ENCODE measurements around the gene SMCP.
A peak's percentile ranks its signal among the peaks of the same experiment; 100 is the strongest.

SMCP gene

GRCh38 chr1:152878042-152878441, at the start of gene SMCP:
Gene SMCP, plus strand, starts transcription at chr1:152878322. Its CDS starts 6,101 bp downstream, at chr1:152884423.
- peak in 1 of 3 experiments; percentile 24 for DNase-seq

DNA sequence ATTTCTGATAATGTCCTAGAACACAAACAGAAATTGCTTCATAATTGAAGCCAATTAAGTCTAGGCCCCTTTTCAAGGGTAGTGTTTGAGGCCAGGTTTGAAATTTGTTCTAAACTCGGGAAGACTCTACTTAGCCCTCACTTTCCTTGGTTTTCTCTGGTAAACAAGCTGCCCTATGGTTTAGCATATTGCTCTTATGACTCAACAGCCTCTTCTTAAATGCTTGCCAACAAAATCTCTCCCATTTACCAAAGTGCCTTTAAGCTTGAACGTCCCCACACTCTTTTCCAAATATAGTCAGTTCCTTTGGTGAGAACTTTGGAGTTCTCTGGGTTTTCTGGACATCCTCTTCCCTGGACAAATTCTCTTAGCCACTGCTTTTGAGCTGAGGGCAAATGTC, 41.3 kb upstream of the SMCP start:
- DNase-seq: no peak

DNA sequence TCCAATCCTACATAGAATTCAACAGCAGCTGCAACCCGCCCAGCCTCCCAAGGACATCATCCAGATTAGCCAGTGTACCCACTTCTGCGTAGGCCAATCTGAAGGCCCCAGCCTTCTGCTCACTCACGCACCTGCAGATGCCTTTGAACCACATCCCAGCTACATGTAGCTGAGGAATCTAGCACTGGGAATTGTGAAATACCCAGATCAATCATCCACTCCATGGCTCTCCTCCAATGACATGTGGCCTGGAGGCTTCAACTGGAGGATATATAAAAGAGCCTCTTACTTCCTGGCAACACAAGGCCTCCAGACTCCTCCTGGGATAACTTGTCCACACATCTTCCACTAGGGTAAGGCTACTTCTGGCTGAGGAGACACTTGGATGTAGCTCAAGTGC, 35.6 kb upstream of the SMCP start, which contains the start of gene LCE6A:
LCE6A (plus strand) TSS at position 301 of the 400 bp plus-strand sequence. CDS start 665 bp downstream, outside the sequence.
- DNase-seq: no peak

- no peak for DNase-seq
These were observed 22.5 kb upstream of the SMCP start for GRCh38 chr1:152855661-152856060.

- no peak for DNase-seq
These were observed 20.1 kb upstream of the SMCP start for GRCh38 chr1:152858062-152858461.

DNA sequence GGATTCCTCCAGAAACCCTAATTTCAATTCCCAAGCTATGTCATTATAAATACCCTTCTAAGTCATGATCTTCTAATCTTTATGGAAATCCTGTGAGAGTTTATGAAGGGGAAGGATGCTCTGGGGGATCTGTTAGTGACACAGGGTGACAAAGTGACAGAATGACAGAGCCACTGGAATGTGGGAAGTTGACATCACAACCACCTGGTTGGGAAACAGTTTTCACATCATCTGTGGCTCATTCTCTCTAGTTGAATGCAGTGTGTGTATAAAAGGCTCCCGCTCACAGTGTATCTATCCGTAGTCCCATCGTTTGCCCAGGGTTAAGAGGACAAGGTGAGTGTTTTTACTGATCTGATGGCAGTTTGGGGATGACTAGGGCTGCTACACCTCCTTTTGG, 18.4 kb upstream of the SMCP start, which contains the start of gene LCE7A:
LCE7A (plus strand) TSS at position 301 of the 400 bp plus-strand sequence. CDS start 702 bp downstream, outside the sequence.
- DNase-seq: no peak

DNA sequence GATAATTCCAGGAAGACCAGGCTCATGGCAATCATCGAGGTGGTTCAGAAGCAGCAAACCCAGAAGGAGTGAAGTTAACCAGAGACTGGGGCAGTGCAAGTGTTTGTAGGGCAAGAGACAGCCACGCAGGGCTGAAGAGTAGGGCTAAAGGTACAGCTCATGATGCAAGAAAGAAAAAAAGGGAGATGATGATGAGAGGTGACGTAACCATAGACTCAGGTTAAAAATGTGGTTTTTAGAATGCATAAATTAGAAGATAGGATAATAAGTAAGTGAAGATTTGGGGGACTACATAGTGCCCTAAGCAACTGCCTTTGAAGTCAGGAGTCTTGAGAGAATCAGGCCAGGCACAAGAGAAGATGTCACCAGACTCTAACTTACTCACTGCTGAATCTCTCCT, 18.0 kb upstream of the SMCP start:
- DNase-seq: no peak

DNA sequence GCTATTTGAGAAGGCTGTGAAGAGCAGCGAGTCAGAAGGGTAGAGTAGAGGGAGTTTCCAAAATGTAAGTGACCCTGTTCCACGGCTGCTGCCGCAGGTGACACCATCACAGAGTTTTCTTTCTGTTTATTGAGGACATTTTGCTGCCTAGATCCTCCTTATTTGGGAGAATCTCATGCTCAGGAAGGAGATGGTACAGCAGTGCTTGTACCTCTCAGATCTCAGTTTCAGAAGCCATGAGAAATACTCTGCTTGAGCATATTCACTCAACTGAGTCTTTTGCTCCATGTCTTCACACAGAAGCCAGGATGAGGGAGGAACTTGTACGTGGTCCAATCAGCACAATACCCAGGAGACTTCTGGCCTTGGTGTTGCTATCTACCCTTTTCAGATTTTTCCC, 16.7 kb upstream of the SMCP start:
- DNase-seq: no peak

DNA sequence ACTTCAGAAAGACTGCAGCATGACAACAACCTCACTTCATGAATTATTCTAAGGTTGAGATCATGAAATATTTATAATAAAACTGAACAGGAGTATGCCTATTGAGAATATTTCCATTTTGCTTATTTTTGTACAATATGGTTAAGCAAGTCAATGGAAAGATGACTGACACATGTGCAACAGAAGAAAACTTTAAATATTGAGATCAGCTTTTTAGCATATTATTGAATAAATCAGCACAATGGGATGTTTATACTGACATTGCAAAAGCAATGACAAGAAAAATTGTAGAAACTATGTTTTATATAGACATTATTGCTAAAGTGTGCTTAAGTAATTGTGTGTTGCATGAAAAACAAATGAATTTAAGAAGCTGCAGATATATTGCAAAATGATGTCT, 13.7 kb upstream of the SMCP start:
- DNase-seq: no peak

DNA sequence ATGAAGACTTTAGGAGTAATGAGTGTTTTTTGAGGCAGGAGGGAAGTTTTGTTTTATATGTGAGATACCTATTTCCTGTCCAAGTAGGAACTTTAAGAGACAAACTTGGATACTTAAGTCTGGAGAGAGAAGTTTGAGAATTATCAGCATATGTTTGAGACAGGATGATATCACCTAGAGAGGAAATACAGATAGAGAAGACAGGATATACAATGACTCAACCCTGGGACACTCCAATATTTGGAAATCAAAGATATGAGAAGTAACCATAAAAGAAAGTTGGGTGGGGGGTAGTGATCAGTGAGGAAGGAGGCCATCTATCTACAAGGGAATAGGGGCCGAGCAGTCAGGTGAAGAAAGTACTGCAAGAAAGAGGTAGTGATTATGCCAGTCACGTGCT, 11.8 kb upstream of the SMCP start:
- no peak for DNase-seq

DNA sequence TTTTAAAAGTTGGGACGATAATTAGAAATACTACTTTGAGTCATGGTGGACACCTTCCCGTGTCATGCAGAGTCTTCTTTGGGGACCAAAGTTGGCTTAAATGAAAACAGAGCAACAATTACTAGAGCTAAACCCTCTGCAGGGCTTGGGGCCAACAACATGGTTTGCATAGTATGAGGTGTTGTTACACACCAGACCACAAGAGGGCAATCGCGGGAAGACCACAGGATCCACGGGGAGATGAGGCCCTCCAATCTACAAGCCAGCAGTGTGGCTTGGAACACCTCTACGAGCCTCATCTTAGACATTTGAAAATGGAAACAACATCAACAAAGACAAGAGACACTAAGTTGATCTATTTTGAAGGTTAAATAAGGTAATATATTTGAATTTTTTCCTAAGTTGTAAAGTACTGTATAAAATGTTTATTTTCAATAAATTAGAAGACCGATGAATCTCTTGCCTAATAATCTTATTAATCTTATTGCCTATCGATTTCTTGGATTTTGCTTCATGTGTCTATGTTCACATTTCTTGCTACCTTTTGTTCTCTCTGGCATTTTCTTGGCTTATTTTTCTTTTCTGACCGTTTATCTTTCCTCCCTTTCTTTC, 8.2 kb upstream of the SMCP start:
- peak; percentile 56 to 90 (median 87) for DNase-seq

DNA sequence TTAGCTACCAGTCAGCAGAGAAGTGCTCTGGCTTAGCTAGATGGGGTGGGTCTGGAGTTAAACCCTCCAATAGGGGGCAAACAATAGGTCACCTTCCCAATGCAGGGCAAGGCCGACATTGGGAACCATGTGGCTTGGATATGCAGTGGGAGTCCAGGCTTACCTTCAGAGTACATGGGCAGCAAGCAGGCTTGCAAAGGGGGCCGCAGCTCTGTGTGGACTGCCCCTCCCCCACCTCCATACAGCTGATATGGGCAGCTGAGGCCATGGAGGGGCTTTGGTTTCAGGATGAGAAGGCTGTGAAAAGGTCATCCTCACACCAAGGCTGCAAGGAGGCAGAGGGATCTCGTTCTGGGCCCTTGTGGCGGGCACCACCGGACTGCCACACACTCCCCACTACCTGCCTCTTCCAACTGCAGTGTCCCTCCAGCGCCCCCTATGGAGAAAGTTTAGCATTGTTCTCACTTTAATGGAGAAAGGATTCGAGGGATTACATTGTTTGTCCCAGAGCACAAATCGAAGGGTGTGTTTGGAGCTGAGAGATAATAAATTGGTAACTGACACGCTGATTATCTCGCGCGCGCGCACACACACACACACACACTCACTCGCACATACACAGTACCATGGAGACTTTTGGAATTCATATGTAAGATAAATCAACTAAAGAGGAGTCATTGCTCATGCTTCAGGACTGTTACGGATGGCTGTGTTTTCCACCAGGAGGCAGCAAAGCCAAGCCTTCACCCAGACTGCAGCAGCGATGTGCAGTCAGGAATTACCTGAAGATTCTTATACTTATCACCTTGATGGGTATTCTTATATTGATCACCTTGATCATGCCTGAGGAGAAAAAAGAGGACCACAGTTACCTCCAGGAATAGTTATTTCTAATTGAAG, 7.0 kb upstream of the SMCP start:
- peak; percentile 2 to 68 (median 60) for DNase-seq

GRCh38 chr1:152871731-152872126, 6.4 kb upstream of the SMCP start:
- DNase-seq: no peak

- DNase-seq: no peak
These were observed 4.6 kb upstream of the SMCP start for GRCh38 chr1:152873495-152873894.

DNA sequence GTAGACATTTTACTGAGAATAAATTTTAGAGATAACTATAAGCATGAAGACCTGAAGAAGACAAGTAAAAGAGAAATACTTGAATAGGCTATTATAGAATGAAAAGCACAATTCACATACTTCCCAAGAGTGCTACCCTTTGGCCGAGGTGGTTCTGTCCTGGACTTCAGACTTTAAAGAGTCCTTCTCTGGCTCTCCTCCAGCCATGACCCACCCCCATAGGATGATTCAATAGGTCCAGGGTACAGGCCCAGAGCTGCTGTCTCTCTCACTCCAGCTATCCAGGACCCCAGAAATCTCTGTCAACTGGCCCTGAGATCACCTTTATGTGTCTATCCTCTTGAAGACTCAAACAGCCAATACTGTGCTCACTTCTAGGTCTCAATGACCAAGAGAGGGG, 1.3 kb upstream of the SMCP start:
- DNase-seq: no peak

GRCh38 chr1:152879559-152880198, 1.6 kb downstream of the SMCP start:
- DNase-seq: no peak

GRCh38 chr1:152880316-152880715, 2.2 kb downstream of the SMCP start:
- no peak for DNase-seq

- no peak for DNase-seq
These were observed 2.8 kb downstream of the SMCP start for GRCh38 chr1:152880907-152881306.

DNA sequence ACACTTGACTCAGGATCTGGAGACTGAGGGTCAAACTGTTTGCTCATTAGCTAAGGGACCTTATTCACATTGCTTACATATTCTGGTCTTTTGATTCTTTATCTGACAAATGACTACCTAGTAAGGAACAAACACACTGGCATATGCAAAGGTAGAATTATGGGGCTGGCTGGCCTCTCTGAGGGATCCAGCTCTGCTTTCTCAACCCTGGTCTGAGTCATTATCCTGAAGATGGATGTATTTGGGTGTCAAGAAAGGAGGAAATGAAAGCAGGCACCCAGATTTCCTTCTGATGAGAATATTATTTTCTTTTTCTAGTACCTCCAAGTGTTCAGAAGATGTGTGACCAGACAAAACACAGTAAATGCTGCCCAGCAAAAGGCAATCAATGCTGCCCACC, 6.0 kb downstream of the SMCP start:
- DNase-seq: no peak

GRCh38 chr1:152884506-152884905, 6.4 kb downstream of the SMCP start:
- no peak for DNase-seq

GRCh38 chr1:152884966-152885624, 7.0 kb downstream of the SMCP start:
- DNase-seq: no peak

GRCh38 chr1:152886085-152886484, 8.0 kb downstream of the SMCP start:
- DNase-seq: no peak

Measured in NCI-H1417 (cell line).